HG03469 (cell line): Measurements from ENCODE around the gene CYB5R3.

Experiments used
- ATAC-seq: cut with Tn5 transposase; IDR thresholded peaks from one replicate; pipeline ENCODE4 v1.9.1; 2021; ENCODE audit warnings: mild to moderate bottlenecking, moderate library complexity, moderate number of reproducible peaks; ENCODE audit not compliant: unreplicated experiment

The CYB5R3 gene

DNA sequence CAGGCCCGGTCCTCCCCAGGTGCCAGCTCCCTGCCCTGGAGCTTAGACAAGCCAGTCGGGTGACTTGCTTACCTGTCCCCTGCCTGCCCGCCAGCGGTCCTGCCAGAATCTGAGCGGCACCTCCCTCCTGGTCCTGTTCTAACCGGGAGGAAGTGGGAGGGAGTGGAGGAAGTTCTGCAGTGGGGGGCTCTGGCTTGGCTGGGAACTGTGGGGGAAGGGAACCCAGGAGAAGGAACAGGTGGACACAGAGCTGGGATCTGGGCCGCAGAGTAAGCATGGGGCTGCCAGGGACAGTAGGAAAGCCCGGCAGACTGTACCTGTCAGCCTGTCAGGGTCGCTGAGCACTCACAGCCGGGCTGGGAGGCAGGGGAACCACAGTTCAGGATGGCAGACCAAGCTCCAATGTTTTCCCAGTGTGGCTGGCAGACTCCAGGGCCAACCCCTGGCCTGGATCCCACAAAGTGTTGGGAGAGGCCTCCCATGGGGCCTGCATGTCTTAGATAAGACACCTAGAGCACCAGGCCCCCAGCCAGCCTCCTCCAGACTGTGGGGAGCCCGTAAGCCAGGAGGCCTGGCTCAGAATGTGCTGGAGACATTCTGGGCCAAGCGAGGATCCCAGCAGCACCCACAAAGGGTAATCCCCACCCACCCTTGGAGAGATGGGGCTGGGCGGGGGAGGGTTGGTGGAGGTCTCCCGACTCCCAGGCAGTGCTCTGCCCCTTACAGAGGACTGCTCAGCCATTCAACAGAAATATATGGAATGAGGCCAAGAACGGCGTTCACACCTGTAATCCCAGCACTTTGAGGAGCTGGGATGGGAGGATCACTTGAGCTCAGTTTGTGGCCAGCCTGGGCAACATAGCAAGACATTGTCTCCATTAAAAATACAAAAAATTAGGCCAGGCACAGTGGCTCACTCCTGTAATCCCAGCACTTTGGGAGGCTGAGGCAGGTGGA lies 2.3 kb downstream of the CYB5R3 start:
- ATAC-seq, result no peak

DNA sequence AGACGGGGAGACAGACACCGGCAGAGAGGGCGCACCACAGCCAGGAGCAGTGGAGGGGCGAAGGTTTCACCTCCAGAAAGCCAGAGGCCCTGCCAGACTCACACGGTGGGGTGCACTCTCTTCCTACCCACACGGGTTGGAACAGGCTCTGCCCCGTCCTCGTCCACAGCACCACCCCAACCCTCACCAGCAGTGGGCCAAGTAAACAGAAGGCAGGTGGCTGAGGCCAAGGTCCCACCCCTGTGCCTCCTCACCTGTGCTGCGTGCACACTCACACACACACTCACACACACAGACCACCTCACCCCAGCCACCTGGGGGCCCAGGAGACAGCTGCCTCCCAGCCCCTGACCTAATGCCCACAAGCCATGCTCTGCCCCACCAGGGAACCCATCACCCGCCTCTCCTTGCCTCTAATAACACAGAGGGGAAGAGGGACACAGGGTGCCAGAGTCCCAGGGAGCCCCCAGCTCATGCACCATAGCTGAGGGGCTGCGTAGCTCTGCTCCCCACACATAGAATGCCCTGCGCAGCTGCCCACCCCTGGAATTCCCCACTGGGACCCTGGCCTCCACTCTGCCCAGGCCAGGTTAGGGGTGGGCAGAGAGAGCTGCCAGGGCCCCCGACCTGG lies 3.1 kb downstream of the CYB5R3 start:
- no peak for ATAC-seq

DNA sequence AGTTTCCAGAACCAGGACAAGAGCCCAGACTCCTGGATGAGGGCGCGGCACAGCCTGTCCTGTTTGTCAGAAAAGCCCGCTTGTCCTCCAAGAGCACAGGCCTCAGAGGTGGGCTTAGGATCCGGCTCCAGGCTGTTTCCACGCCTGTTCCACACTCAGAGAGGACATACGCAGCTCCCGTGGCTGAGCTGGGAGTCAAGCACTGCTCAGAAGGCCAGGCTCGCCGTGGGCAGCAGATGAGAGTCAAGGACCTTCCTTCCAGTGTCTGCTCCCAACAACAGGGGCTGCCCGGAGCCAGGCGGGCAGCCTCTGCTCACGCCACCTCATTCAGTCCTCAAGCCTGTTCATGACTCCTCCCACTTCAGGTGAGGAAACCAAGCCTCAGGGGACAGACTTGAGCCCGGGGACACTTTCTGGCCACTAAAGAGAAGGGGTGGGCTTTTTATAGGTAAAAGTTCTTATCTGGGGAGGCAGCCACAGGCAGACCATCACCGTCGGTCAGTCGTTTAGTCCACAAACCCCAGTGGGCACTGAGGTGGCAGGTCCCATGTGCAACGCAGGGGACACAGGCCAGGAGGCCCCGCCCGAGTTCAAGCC lies 3.8 kb downstream of the CYB5R3 start:
- ATAC-seq, result no peak

DNA sequence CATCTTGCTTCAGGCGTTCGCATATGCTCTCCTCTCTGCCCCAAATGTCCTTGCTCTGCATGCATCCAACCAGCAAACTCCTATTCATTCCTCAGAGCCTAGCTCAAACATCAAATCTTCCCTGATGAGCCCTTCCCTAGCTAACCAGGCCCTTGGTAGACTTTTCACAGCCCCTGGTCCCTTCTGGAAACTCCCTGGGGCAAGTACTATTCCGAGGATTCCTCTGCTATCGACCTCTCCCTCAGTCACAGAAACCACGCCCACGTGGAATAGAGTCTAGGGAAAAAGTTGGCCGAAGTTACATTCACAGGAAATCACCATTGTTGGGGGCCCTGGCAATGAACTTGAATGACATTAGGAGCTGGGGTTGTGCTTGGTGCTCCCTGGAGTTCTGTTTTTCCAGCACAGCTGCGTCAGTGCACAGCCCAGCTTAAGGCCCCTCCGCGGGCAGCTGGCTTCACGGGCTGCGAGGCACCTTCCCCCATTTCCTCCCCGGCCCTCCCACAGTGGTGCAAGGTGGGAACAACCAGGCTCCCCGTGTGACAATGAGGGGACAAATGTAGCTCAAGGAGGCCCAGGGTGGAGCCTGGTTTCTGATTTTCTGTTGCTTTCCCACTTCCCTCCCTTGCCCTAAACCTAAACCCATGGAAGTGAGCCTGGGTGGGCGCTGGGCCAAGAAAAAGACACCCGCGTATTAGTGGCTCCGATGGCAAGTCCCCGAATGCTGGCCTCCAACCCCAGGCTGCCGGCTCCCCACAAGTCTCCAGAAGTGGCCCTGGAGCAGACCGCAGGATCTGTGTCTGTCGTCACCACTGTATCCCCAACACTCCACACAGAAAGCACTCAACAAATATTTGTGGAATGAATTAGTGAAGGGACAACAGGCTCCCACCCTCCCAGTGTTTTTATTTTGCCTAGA lies 4.5 kb downstream of the CYB5R3 start:
- ATAC-seq, result no peak

DNA sequence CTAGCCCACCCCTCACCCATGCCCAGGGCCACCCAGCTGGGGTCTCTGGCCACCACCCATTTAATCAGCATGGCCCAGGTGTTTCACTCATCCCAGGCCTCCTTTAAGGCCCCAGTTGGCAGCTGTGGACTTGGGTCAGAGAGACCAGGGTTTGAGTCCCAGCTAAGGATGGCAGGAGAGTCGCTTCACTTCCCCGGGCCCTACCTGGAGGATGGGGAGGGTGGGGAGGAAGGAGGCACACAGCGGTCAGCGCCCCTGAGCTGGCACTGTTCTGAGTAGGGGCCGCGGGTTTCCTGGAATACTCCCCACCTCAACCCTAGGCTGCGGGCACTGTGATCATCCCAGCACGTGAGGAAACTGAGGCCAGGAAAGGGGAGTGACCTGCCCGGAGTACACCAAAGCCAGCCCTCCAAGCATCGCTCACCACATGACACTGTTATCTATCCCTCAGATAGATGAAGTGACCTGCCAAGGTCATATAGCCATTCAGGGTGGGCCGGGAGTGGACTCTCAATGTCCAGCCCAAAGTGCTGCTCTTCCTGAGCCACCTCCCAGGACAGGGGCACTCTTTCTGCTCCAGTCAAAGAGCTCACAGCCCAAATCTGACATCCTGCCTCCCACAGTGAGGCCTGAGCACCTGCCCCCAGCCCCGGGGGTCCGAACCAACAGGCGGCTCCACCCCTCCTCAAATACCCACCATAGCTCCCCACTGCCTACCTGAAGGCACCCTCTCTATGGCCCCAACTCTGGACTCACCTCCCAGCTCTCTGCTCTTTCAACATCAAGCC lies 5.4 kb downstream of the CYB5R3 start:
- ATAC-seq, result no peak

DNA sequence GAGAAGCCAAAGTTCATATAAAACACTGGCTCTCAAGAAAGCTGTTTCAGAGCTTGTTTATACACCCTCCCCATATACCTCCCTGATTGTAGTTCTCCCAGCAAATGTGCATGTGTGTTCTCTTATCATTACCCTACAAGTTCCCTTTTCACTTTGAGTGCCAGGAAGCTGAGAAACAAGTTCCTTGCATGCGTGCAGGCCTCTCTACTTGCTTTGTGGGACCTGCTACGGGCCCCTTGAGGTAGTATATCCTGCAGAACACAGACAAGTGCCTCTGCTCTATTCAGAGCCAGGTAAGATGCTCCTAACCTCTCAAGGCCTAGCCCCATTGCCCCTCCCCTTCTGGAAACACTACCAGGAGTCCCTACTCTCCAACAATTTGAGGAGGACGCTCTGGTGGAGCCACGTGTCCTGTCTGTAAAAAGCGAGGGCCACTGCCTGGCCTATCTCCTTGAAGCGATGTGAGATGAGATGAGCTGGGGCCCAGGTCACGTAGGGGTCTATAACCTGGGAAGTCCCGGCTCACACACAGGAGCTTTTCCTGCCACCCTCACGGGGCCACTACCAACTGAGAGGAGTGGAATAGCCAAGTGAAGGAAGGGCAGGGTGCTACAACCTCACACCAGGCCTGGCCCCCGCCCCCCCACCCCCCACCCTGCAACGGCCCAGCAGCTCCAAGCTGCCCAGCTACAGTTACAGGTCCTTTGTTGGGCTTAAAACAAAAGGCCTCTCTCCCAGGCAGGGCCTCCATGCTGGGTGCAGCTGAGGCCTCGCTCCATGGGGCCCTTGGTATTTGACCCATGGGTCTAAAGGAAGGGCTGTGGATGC lies 6.2 kb downstream of the CYB5R3 start:
- no peak for ATAC-seq

DNA sequence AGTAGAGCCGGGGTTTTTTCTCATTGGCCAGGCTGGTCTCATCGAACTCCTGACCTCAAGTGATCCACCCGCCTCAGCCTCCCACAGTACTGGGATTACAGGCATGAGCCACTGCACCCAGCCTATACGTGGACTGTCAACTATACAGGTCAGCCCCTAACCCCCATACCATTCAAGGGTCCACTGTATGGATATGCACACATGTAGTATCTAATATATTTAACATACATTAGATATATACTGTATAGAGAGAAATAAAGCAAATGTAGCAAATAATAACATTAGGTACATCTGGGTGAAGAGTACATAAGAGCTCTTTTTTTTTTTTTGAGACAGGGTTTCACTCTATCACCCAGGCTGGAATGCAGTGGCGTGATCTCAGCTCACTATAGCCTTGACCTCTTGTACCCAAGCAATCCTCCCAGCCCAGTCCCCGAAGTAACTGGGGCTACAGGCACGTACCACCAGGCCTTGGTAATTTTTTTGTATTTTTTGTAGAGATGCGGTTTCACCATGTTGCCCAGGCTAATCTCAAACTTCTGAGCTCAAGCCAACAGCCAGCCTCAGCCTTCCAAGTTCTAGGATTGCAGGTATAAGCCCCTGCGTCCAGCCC lies 7.3 kb downstream of the CYB5R3 start:
- ATAC-seq, result no peak

DNA sequence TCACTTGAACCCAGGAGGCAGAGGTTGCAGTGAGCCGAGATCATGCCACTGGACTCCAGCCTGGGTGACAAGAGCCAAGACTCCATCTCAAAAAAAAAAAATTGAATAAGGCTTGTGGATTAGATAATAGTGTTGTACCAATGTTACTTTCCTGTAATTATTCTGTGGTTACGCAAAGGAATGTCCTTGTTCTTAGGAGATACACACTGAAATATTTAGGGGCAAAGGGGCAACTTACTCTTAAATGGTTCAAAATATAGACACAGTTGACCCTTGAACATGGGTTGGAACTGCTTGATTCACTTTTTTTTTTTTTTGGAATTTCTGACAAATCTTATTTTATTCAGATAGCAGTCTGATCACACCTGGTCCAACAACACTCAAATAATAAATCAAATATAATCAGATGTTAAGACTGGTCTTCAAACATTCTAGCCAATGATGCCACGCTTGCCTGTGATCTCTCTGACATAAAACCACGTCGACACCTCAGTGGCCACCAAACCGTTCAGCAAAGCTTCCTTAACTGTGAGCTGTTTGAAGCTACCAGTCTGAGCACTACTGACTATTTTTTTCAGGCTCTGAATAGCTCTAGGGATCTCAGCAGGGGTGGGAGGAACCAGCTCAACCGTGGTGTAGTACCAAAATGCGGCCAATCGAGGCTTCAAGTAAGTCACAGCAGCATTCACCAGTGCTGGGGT lies 9.5 kb downstream of the CYB5R3 start:
- no peak for ATAC-seq

DNA sequence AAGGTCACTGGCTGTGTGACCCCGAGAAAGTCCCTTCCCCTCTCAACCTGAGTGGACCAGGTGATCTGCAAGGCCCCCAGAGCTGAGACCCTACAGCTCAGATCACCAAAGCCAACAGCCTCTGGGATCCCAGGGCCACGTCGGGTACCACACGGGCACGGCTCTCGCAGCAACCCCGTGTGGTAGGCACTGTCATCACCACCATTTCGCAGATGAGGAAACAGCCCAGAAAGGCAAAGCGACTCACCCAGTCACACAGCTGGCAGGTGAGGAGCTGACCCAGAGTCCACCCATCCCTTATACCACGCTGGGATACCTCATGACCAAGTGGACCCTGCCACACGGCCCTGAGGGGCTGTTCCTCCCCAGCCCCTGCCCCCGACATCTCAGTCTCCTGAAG lies 11.6 kb downstream of the CYB5R3 start:
- ATAC-seq, result no peak

DNA sequence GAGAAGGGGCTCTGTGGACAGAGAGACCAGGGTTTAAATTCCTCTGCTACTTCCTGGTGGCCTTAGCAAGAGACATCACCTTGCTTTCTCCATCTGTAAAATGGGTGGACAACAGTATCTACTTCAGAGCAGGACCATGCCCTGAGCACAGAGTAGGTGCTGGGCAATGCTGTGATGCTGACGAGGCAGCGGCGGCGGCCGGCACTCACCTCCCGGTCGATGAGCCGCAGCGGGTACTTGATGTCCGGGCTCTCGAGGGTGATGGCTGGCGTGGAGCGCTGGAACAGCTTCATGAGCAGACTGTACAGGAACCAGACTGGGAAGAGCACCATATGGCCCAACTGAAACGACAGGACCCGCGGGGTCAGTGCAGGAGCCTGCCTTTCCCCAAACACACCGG lies 12.7 kb downstream of the CYB5R3 start:
- no peak for ATAC-seq

DNA sequence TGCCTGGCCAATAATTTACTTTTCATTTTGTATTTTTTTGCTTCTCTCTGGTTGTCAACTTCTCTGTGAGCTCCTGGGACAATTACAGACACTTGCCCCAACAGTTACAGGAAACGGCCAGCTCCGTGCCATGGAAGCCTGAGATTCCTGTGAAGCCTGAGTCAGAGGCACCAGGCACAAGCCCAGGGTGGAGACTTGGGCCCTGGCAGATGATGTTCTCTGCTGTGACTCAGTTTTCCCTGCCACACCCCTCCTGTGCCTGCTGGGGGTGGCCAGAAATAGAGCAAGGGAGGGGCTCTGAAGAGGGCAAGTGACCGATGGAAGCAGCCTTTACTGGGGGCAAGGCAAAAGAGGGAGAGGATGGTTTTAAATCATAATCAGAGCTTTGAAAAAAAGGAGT lies 13.7 kb downstream of the CYB5R3 start:
- ATAC-seq, result no peak

DNA sequence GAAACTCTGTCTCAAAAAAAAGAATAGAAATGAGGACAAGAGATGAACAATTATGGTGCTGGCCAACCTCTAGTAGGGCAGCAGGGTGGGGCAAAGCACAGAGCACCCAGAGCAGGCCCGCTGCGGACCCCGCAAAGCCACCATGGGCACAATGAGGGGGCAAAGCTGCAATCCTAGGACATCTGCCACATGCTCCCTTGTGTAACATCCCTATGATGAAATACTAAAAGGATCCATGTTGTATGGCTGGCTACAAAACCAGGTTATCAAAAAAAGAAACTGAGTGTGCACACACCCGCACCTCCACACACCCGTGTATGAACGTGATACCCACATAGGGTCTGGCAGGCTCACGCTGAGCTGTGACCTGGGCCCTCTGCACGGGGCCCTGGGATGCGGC lies 16.2 kb downstream of the CYB5R3 start:
- no peak for ATAC-seq

DNA sequence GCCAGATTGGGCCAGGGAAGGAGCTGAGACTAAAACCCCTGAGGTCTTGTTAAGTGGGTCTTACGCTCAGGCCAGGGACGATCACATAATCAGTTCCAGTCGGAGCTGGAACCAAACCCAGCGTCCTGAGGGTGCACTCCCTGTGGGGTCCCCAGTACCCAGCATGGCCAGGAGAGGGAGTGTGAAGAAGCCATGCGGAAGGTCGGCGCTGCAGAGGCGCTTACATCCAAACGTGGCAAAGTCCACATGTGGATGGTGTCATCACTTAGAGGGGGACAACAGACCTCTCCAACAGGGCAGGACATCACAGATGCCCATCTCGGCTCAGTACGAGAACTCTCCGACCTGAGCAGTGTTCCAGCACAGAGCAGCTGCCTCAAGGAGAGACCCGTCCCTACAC lies 17.1 kb downstream of the CYB5R3 start:
- ATAC-seq, result no peak

DNA sequence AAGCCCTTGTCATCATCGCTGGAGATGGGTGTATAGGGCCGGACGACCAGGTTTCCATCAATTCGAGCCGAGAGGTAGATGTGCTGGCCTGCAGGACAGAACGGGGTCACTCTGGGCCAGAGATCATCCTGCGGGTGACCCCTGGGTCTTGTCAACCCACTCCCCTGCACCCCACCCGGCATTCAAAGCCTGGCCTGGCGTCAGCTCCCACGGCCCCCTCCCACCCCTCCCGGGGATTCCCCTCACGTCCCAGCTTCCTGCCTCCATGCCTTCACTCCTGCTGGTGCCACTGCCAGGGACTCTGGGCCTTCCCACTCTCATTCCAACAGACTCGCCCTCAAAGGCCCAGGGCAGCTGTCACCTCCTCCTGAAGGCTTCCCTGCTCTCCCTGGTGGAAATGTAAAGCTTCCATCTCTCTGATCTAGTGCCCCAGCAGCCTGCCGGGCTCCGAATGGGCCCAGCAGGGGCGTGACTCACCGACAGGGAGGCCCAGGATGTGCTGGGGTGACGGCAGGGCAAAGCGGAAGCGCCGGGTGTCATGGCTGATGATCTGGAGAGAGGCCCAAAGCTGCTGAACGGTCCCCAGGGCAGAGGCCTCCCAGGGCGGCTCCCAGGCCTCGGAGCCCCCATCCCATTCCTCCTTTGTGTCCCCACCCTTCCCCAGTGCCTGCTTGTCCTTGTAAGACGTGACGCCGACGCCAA lies 18.1 kb downstream of the CYB5R3 start:
- no peak for ATAC-seq

DNA sequence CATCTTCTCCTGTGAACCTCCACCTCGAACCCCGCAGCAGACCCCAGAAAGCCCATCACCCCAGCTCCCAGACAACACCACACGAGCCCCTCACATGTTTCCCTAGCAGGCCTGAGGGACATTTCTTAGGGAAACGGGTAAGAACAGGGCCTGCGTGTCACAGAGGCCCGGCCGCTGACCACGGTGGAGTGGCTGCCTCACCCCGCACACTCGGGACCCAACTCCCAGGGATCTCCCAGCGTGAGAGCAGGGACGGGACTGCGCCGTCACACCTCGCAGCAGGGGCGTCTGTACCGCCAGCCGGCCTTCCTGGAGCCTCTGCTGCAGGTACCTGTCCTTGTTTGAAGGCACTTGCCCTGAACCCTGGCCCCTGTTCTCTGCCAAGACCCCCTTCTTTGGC lies 19.0 kb downstream of the CYB5R3 start:
- ATAC-seq, result no peak

DNA sequence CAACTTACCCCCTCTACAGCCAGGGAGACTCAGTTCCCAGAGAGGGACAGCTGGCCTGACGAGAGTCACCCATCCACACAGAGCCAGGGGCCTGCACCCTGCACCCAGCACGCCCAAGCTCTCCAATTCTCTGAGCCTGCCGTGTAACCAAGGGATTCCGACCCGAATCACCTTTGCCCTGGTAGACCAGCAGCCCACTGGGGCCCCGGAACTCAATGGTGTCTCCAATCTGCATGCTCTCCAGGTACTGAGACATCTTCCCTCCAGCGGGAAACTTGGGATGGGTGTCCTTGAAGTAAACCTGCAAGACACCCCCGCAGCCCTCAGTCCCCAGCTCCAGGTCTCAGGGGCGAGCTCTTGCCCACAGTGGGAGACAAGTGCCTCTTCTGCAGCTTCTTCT lies 21.2 kb downstream of the CYB5R3 start:
- no peak for ATAC-seq

DNA sequence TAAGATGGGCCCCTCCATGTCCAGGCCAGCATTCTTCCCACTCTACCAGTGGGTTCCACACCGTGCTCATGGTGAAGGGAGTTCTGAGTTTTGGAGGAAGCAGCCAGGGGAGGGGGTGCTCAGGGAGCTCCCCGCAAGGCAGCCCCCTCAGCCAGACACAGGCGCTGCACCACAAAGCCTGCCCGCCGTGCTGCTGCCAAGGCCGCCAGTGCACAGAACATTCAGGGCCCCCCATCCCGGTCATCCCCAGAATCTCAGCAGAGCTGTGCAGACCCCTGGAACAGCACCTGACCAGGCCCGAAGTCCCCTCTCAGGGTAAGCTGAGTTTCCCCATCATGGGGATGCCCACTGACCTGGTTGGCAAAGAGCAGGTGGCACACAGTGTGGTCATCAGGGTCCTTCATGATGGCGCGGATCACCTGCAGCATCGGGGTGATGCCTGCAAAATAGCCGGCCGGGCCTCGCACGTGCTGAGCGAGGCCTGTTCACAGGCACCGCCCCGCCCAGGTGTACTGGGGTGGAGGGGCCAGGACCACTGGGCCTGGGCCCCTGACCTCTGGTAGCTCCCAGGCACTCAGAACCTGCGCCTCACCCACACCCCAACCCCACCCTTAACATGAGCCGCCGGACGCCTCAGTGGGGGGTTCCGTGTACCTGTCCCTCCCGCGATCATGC lies 22.1 kb downstream of the CYB5R3 start:
- ATAC-seq, result no peak
